Ammon's horn (tissue), 1 donor: ENCODE measurements around the gene RALBP1.

Source experiments
- DNase-seq: peaks from one replicate; pipeline ENCODE4 v3.0.0-alpha.2; 2016; ENCODE audit warnings: low spot score

Gene RALBP1

DNA sequence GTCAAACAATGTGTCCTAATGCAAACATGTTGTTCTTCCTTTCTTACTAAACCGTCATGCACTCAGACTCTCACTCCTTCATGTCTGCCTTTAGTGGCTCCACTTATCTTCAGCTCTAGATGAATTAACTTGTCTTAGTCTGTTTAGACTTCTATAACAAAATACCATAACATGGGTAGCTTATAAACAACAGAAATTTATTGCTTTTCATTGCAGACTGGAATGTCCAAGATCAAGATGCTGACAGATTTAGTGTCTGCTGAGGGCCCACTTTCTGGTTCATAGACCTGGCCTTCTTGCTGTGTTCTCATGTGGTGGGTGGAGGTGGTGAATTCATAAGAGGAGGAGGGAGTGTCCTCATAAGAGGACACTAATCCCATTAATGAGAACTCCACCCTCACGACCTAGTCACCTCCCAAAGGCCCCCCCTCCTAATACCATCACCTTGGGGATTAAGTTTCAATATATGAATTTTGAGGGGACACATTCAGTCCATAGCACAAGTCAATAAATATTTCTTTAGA is 32.3 kb downstream of the RALBP1 start:
- no peak for DNase-seq

DNA sequence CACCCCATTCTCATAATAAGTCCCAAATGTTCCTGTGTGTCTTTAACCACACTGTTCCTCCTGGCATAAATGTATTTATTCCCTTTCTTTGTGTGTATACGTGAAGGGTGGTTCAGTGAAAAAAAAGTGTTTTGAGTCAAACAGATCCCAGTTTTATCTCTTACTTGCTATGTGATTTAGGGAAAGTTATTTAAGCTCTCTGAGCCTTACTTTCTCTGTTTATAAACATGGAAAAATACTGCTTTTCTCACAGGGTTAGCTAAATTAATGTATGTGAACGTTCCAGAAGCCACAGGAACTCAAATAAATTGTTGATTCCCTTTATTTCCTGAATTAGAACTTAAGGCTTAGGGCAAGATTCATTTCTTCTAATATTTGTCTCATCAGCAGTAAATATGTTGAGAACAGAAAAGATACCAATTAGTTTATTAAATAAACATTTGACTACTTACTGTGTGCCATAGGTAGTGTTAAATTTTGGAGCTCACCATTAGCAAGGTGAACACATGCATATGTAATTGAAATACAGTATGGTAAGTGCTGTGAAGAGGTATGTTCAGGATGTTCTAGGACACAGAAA is 33.2 kb downstream of the RALBP1 start:
- no peak for DNase-seq

DNA sequence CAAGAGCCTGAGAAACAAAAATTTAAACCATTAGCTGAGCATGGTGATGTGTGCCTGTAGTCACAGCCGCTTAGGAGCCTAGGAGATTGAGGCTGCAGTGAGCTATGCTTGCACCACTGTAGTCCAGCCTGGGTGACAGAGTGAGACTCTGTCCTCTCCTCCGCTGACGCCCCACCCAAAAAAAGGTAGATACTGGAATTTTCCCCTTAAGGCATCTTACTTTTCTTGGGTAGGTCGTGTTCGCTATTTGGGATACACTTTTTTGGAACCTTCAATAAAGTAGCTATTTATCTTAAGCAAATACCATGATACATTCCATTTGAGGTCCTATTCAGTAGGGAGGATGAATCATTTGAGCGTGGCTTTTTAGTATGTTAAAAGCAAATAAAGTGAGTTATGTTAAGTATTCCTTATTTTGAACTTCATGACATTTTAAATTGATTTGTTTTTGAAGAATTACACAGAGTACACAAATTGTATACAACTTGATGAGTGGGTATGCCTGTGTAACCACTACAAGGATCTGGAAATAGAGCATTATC is 38.7 kb downstream of the RALBP1 start:
- no peak for DNase-seq

DNA sequence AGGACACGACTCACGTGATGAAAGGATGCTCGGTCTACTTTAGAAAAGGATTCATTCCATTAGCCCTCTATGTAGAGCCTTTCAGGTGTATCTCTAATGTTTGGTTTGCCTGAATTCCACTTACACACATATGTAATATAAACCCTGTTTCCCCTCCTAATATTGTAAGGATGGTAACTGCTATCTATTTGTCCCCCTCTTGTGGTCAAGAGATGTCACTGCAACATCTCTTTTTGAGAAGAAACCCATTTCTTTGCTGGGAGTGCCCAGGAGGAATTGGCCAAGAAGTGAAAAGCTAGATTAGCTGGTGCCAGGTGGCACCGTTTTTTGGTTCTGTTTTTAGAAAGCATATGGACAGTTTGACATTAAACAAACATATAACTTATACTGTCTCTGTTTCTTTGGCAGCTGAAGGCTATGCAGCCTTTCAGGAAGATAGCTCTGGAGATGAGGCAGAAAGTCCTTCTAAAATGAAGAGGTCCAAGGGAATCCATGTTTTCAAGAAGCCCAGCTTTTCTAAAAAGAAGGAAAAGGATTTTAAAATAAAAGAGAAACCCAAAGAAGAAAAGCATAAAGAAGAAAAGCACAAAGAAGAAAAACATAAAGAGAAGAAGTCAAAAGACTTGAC is 41.2 kb downstream of the RALBP1 start:
- peak; percentile 23 for DNase-seq

DNA sequence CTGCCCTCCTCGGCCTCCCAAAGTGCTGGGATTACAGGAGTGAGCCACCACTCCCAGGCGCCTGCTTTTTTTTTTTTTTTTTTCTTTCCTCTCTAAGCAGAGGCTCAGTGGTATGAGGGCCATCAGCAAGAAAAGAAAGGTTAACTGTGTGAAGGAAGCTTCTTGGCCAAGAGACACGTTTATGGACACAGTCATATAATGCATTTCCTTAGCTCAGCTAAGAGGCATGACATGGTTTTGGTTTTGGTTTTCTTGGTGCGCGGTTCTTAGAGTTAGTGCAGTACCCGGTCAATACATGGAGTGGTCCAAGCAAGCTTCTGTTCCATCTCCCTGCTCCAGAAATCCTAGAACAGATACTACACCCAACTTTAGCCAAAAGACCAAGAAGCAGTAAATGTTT is 42.6 kb downstream of the RALBP1 start:
- no peak for DNase-seq

DNA sequence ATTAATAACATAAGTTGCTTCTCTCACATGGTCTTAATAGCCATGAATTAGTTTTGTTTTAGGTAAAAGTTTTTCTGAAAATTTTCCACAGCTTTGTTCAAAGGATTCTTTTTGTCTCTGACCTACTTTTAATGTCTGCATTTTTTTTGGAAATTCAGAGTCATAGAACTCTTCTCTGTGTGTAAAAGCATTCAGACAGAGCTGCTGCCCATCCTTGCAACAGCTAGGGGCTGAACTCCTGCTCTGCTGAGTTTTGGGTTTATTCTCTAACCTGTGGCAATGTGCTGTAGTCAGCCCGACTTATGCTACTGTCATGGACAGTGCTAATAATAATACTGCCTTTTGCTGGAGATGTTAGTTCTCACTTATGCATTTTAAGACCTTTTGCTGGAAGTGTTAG is 44.1 kb downstream of the RALBP1 start:
- no peak for DNase-seq

DNA sequence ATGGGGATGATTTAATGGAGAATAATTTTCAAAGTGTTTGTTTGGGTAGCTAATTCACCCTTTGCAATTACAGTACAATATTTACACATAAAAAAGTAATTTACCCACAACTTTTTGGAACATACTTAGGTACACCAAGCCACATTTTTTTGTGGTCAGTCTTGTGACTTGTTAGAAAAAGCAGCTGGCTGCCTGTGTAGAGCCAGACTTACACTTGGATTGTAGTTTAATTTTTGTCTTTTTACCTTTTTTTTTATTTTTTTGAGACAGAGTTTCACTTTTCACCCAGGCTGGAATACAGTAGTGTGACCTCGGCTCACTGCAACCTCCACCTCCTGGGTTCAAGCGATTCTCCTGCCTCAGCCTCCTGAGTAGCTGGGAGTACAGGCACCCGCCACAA is 45.4 kb downstream of the RALBP1 start:
- no peak for DNase-seq

DNA sequence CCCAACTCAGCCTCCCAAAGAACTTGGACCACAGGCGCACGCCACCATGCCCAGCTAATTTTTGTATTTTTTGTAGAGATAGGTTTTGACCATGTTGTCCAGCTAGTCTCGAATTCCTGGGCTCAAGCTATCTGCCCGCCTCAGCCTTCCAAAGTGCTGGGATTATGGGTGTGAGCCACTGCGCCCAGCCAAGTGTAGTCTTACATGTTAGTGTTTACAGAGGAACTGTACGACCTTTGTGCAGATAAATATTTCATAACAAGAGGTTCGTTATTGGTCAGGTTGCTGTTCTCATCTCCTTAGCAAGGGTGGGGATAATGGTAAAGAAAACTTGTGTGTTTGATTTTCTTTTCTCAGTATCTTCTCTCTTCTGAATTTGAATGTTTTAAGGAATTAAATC is 46.5 kb downstream of the RALBP1 start:
- DNase-seq = no peak

DNA sequence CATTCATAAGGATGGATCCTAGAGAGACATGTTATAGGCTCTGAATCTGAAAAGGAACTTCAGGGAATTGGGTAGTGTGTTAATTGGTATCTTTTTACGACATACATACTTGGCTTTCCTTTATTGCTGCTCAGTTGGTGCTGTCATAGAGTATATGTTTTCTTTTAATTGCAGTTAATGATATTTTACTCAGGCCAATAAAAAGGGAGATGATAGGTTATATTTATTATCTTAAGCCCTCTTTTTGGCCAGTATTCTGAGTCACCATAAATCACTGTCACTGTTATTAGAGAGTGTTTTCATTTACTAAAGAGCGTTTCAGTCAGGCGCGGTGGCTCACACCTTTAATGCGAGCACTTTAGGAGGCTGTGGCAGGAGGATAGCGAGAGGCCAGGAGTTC is 47.6 kb downstream of the RALBP1 start:
- DNase-seq = no peak

DNA sequence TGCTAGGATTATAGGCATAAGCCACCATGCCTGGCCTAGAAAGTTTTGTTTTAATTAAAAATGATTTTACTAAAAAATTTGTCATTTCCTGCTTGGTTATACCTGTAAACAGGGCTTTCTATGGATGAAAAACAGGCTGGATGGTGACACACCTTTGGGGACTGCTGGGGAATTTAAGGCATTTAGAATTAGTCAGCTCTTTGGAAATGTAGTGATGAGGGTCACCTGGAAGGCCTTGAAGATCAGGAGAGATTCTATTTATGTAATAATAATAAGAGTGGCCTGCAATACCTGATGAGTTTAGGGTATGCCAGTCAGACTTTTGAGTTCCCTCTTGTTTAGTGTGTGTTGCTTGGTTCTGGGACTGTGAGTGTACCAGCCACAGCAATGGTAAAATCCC is 51.1 kb downstream of the RALBP1 start:
- DNase-seq = no peak

DNA sequence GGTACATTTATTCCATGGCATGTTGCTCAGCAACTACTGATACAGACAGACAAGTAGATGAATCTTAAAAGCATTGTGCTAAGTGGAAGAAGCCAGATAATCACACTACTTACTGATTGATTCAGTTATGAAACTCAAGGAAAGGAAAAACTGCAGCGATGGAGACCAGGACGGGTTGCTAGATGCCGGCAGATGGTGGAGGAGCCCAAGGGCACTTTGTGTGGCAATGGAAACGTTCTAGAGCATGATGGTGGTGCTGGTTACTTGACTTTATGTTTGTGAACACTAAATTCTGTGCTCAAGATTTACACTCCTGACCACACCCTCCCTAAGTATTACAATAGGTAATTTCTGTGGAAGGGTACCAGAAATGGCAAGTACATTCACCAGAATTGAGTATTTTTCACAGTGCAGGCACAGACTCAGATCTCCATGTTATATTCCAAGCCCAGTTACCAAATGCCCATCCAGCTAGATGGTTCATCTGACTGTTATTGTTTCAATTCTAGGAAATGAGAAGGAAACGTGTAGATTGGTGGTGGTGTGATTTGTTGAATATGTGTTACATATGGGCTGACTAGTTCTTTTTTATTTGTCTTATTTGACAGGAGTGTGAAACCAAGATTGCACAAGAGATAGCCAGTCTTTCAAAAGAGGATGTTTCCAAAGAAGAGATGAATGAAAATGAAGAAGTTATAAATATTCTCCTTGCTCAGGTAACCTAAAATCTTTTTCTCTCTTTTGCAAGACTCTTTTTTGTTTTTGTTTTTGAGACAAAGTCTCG is 55.1 kb downstream of the RALBP1 start:
- no peak for DNase-seq

DNA sequence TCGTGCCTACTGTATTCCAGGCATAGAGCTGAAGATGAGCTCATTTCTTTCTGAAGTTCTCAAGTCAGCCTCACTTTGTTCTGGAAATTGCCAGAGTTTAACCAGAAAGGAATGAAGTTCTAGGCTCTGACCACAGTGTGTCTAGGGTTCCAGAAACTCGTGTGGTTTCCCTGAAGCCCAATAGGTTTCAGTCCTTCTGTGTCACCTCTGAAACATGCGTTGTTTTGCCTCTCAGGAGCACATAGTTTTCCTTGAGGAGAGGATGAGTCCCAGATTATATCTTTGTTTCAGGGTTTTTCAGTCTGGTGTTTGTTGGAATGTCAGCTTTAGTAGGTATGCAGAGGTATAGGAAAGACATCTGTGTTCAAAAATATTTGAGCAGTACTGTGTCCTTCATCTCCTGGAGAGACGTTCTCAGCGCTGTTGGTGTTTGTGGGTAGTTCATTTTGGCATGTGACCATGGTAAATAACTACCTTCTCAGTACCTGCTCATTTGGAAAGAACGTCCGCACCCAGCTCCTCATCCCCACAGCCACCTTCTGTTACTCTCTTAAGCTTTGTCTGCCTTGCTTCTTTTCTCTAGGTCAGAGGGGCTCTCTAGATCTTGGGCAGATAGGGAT is 56.6 kb downstream of the RALBP1 start:
- no peak for DNase-seq

DNA sequence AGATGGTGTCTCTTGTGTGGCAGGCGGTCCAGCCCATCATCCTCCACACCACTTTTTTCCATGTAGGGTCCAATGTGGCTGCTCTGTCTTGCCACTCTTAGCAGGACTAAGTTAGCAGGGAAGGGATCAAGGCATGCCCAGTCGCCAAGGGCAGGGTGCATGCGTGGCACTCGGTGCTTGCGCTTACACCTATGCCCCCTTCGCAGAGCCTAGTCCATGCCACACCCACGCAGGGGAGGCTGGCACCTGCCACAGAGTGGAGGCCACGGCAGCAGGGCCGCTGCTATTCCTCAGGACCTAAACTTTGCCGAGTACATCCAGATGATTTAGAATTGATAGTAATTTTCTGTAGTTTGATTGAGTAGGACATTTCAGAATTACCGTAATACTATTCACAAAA is 59.5 kb downstream of the RALBP1 start:
- DNase-seq = no peak

DNA sequence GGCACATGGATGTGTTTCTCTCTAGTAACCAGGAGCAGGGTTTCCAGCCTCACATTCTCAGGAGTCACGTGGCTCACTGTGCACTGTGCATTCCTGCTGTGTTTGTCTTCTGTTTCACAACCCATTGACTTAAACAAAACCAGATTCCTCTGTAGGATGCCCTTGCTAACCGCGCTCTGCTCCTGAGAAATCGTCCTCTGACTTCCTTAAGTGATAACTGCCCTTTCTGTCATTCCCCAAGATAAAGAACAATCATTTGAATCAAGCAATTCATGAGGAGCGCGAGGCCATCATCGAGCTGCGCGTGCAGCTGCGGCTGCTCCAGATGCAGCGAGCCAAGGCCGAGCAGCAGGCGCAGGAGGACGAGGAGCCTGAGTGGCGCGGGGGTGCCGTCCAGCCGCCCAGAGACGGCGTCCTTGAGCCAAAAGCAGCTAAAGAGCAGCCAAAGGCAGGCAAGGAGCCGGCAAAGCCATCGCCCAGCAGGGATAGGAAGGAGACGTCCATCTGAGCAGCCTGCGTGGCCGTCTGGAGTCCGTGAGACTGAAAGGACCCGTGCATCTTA is 60.2 kb downstream of the RALBP1 start:
- peak; percentile 79 for DNase-seq

DNA sequence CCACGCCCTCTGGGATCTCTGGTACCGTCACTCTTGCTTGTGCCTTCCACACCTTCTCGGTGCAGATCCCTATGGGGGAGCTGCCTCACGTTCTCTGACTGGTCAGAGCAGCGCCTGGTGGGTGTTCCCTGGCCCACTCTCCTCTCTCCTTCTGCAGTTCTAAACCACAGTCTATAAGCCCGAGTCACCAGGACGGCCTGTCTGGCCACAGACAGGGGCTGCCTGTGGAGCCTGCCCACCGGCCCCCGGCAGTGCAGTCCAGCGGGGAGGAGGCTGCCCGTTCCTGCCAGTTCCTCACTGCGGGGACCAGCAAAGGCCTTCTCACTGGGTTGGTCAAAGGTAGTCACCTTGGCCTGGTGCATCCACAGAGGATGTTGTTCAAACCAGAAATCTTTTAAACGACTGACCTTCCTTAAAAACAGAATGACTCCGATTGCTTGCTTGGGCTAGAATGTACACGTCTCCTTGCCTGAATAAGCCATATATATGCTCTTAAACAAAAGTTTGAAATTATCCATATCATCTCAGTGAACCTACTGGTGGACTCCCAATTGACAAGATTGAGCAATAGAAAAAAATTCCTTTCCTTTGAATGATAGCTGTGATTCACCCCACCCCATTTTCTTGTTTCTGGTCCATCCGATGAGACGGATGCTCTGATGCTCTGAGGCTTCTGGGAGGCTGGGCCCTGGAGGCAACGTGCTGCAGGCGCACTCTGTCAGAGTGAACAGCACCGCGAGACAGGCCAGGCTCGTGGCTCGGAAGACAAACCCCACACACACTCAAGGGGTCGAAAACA is 61.2 kb downstream of the RALBP1 start:
- no peak for DNase-seq

DNA sequence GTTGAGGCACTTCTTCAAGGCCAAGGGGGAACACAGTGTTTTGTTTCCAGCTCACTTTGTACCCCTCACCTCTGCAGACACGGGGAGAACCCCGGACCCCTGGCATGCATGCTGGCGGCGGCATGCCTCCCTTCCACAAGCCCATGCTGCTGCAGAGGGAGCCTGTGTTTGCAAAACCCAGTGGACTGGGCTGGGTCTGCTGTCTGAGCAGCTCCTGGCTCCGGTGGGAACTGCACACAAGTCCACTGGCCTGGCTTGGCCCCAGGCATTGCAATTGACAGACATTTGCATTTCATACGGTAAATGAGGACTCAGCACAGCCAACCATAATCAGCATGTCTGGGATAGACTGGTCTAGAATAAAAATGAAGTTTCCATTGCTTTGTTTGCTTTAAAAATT is 62.4 kb downstream of the RALBP1 start:
- DNase-seq = no peak

DNA sequence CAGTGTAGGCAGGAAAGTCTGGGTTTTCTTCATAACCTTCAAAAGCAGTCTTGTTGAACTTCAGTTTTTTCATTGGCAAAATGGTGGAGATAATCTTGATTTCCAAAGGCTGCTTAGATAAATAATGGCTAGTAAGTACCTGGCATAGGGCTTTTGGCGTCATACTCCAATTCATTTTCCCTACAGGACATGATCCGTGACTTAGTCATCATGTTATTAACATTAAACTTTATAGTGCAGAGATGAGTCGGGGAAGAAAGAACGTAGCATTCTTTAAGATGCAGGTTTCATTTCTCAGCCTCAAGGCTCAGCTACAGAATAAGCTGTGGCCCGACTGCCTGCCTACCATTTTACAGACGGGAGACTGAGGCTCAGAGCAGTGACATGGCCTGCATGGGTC is 64.0 kb downstream of the RALBP1 start:
- no peak for DNase-seq

DNA sequence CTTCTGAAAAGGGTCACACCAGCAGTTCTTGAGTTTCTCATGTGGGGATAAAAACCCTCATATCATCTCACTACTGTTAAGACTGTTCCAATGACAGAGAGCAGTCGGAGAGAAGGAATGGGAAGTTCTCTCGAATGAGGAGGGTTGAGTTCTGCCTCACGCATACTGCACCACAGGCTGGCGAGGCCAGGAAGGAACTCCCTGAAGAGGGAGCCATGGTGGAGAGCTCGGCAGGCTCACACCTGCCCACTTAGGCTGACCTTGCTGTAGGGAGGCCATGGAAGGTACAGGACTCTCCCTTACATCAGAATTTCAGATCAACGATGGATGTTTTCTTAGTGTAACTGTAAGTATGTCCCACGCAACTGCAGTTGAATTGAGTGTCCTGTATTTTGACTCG is 64.6 kb downstream of the RALBP1 start:
- no peak for DNase-seq

DNA sequence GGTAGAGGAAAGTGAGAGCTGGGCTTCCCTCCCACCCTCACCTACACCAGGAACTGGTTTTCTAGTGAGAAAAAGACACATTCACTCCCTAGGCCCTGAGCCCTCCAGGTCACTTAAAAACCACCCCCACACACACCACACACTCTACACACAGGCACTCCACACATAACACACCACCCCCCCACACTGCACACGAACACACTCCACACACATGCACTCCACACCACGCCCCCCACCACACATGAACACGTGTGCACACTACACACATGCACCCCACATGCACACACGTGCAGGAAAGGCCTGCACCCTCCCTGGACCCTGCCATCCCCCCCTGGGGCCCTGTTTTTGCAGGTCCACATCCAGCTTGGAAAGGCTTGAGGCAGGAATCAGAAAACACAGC is 67.6 kb downstream of the RALBP1 start:
- no peak for DNase-seq

DNA sequence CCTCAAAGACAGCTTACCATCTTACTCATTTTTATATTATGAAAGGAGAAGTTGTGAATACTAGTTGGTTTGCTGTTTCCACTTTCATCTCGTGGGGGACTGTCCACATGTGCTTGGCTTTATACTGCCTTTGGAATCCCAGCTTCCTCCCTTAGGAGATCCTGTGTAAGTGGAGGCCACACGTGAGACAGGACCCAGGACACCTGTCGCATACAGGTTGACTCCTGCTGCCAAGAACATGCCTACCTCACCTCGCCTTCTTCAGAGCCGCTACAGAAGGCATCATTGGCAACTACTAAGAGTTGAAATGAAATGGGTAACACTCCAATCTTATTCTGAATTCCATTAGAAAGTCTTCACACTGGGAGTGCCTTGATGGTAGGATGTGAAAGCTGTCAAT is 69.7 kb downstream of the RALBP1 start:
- no peak for DNase-seq

DNA sequence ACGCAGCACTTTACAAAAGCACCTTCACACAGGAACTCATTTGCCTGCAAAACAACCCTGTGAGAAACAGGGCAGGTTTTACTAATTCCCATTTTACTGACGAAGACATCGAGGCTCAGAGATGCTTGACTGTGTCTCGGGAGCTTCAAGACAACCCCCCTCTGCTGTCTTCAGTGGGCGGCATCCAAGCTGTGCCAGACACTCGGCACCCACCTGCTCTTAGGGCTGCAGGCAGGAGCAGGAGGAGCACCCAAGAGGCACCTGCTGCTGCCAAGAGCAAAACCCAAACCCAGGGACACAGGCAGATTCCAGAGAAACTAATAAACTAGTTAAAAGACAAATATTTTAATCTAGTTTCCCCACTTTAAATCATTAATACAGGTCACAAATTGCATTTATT is 71.2 kb downstream of the RALBP1 start:
- no peak for DNase-seq
